ENCODE results near the gene FOXO3B.
"Not testable (repeated sequence)": the region's sequence is repeated elsewhere in the genome, so short reads cannot be mapped to it uniquely, and the experiment has no call there.

The FOXO3B gene

GRCh38 chr17:18681767-18682571 is at the start of gene FOXO3B:
Gene FOXO3B, minus strand, starts transcription at chr17:18682314. Its CDS starts 663 bp downstream, at chr17:18681651.
- peak; percentile 56 for DNase-seq

DNA sequence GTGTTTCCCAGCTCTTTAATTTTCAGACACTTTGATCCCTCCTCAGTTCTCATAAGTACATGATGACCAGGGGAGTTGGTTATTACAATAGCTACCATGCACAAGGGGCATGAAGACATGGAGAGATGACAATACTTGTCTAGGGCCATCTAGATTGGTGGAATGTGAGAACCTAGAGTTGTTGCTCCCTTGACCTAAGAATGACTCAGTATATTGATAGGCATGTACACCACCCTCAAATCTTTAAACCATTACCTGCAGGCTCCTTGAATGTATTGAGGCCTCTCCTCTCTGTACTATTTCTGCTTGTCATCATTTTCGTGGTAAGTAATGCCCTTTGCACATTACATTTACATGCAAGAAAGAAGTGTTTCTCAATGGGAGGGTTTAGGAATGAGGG is 41.4 kb upstream of the FOXO3B start:
- not testable (repeated sequence) for DNase-seq

DNA sequence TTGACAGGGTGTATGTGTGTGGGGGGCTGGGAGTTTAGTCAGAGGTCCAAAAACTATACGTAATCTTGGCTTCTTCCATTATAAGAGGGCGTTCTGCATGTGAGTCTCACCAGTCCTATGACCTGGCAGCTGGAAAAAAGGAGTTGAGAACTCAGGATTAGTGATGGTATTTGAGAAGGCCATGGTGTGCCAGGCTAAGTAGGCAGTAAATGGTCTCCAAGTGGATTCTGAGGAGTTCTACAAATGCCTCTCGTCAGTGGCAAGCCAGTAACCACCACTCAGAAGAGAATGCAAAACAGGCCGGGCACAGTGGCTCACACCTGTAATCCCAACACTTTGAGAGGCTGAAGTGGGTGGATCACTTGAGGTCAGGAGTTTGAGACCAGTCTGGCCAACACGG is 40.5 kb upstream of the FOXO3B start:
- not testable (repeated sequence) for DNase-seq

GRCh38 chr17:18721775-18722547 is 39.8 kb upstream of the FOXO3B start:
- not testable (repeated sequence) for DNase-seq

DNA sequence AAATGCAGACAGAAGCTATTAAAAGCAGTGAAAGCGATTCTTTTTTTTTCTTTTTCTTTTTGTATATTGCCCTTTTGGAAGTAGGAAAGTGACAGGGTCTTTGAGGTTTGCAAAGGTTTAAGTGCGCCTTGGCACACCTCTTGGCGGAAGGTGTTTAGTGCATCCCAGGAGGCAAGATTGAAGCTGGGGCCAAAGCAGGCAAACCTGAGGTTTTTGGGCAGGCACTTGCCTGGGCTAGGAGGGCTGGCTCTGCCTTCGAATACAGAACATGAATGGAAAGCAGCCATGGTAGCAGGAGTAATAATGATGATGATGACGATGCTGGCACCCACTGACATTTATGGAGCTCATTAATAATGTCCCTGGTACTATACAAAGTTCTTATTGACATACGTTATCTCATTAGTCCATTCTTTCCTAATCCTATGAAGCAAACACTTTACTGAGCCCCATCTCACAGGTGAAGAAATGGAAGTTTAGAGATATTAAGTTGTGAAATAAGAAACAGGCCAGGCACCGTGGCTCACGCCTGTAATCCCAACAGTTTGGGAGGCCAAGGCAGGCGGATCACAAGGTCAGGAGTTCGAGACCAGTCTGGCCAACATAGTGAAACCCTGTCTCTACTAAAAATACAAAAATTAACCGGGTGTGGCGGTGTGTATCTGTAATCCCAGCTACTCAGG is 37.5 kb upstream of the FOXO3B start:
- not testable (repeated sequence) for DNase-seq

GRCh38 chr17:18718643-18719427 is 36.7 kb upstream of the FOXO3B start:
- DNase-seq: not testable (repeated sequence)

GRCh38 chr17:18712354-18712999 is 30.4 kb upstream of the FOXO3B start:
- peak; percentile 55 for DNase-seq

DNA sequence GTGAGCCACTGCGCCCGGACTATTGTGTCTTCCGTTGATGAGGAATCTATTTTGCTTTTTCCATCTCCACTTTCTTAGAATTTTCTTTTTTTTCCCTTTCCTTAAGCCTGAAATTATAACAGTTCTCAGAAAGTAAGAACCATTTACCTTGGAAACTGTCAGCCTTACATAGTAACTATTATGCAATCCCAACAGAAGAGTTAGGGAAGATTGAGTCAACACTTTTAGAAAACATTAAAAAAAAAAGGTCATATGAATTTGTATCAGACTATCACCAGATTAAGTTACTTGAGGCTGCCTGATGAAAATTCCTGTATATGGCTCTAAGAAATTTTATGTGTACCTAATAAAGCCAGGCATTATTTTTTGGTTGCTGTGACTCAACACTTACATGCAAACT is 26.1 kb upstream of the FOXO3B start:
- not testable (repeated sequence) for DNase-seq

GRCh38 chr17:18705955-18706354 is 23.8 kb upstream of the FOXO3B start:
- not testable (repeated sequence) for DNase-seq

- not testable (repeated sequence) for DNase-seq
These were observed 16.5 kb upstream of the FOXO3B start for GRCh38 chr17:18698473-18699103.

DNA sequence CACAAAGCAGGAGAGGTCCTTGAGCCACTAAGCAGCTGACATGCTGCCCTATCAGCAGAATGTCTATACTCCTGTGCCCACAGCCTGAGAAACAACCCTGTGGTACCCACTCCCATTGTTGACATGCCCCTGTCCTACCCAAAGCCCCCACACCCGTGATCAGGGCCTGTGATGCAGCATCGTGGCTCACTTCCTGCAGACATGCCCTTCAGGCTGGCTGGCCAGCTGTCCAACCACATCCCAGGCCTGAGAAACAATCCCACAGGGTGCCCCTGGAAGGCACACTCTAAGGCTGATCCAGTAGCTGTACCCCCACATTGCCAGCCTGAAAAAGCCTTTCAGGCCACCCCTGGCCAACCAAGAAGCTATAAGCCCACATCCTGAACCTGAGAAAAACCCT is 13.0 kb upstream of the FOXO3B start:
- DNase-seq: not testable (repeated sequence)

DNA sequence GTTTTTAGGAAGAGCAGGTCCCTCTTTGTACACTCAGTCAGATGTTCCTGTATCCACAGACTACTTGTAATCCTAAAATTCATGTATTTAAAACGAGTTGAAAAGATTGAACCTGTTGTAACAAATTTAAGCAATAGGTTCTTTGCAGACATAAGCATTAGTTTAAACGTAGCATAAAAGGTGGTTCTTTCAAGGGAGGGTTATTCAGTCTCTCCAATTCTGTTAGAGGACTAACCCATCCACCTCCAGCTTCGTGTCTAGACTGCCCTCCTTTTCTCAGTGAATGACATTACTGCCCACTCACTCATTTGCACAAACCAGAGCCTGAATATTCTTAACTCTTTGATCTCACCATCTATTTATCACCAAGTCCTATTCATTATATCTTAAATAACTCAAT is 554 bp upstream of the FOXO3B start:
- DNase-seq: not testable (repeated sequence)

- DNase-seq: not testable (repeated sequence)
These were observed 4.7 kb downstream of the FOXO3B start for GRCh38 chr17:18677381-18677780.

GRCh38 chr17:18676928-18677327 is 5.2 kb downstream of the FOXO3B start:
- not testable (repeated sequence) for DNase-seq

- not testable (repeated sequence) for DNase-seq
These were observed 9.5 kb downstream of the FOXO3B start for GRCh38 chr17:18672395-18673227.

- DNase-seq: not testable (repeated sequence)
These were observed 13.5 kb downstream of the FOXO3B start for GRCh38 chr17:18668625-18669024.

DNA sequence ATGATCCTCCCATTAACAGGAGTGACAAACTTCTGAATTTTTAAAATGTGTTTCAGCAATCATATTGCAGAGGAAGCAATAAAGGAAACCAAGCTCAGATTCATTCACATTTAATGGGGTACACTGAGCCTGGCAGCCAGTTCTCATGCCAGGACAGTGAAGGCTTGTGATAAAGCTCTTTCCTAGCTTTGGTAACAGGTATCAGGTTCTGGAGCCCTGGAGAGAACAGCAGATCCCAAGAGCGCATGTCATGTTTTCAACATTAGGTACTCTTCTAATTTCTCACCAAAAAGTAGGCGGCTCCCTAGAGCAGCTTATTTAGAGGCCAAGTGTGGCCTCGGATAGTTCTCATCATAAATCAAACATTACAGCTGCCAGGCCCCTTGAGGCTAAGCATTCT is 14.6 kb downstream of the FOXO3B start:
- not testable (repeated sequence) for DNase-seq

- DNase-seq: not testable (repeated sequence)
These were observed 15.8 kb downstream of the FOXO3B start for GRCh38 chr17:18666326-18666725.

GRCh38 chr17:18661924-18662624 is 20.0 kb downstream of the FOXO3B start:
- DNase-seq: not testable (repeated sequence)

DNA sequence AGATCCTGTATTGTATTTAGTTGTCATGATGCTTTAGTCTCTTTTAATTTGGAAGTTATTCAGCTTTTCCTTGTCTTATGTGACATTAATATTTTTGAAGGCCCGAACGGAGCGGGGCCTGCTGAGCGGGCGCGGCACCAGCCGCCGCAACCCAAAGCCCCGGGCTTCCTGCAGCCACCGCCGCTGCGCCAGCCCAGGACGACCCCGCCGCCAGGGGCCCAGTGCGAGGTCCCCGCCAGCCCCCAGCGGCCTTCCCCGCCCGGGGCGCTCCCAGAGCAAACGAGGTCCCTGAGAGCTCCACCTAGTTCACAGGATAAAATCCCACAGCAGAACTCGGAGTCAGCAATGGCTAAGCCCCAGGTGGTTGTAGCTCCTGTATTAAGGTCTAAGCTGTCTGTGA is 32.0 kb downstream of the FOXO3B start:
- not testable (repeated sequence) for DNase-seq
